GM19452 (cell line): ENCODE results near the gene A2M.

Experiments used
- ATAC-seq: cut with Tn5 transposase; IDR thresholded peaks from one replicate; pipeline ENCODE4 v1.9.1; 2021; ENCODE audit not compliant: unreplicated experiment

The A2M gene

DNA sequence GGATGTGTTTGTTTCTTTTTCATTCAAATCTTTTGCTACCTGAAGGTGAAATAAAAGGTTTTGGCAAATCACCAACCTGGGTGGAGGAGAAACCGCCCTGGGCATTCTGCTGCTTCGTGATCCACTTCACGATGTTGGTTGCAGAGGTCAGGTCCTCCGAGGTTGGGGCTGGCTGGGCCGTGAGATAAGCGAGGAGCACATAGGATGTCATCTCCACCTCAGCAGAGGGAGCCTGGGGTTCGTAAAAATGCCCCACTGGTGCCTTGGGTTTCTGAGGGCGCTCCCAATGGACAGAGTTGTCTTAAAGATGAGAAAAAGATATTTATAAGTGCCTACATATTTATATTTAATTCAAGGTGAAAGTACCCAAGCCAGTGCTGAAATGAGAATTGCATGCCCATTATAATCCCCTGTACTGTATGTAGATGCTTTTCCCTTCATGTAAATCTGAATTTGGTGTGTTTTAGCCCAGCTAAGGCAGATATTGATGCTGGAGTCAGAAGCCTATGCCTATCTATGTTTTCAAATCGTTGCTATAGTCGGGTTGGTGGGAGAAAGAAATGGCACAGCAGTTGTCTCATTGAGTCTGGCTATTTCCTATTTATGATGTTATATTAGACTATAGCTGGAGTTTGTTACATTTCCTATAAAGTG is 41.1 kb downstream of the A2M start:
- ATAC-seq, result no peak

DNA sequence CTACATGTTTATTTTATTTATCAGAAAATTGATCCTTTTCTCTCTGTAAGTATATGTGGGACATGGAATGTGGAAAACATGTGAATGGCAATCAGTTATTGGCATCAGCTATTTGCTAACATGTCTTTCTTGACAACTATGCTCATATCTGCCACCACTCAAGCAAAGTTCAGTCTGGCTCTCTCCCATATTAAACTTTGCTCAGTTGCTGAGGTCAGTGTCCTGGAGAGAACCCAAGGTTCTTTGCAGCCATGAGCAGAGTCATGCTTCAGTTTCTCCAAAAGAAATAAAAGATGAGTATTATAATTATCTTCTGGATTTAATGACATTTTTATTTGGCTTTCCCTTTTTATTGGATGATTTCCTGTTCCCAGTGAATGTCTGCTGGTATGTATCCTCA is 42.6 kb downstream of the A2M start:
- no peak for ATAC-seq

DNA sequence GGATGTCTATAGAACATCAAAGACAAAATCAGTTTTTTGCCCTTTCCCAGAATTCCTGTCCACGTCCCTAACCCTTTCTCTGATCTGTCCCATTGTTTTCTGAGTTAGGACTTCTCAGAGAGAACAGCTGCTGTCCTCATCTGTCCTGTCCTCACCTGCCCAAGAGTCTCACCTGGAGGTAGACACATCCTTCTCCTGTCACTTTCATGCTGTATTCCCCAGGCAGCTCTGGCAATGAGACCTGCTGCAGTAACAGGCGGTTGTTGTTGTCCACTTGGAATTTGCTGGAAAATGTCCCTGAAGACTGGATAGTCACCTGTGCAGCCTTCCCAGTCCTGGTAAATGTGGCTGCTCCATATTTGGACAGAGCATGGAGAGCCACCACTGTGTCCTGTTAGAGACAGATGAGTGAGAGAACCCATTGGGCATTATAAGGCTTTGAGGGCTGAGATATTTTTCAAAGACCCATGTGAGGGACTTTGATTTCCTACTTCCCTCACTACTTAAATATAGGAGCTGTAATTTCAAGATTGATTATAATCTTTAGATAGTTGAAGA is 43.2 kb downstream of the A2M start:
- ATAC-seq, result no peak

DNA sequence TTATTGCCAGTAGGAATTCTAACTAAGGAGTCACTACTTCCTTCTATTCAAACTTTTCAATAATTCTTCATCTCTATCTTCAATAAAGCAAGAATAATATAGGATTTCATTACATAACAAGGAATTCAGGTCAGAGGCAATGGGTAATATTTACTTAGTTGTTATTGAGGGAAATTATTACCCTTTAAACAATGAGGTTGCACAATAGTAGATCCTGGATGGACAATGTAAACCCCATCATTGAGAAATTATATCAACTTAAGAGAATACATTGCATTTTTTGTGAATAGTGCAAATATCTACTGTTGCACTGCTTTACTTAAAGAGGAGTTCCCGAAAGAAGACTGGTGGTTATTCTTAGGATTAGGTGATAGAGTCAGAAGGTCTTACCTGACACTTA is 43.8 kb downstream of the A2M start:
- ATAC-seq, result no peak

DNA sequence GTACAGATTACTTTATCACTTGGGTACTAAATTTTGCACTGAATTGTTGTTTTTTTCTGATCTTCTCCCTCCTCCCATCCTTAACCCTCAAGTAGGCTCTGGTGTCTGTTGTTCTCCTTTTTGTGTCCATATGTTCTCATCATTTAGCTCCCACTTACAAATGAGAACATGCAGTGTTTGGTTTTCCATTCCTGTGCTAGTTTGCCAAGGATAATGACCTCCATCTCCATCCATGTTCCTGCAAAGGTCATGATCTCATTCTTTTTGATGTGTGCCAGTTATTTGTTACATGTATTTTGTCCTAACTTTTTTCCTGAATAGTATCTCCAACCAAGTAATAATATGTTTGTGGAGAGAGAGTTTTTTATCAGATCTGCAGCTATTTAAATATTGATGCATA is 44.2 kb downstream of the A2M start:
- no peak for ATAC-seq

DNA sequence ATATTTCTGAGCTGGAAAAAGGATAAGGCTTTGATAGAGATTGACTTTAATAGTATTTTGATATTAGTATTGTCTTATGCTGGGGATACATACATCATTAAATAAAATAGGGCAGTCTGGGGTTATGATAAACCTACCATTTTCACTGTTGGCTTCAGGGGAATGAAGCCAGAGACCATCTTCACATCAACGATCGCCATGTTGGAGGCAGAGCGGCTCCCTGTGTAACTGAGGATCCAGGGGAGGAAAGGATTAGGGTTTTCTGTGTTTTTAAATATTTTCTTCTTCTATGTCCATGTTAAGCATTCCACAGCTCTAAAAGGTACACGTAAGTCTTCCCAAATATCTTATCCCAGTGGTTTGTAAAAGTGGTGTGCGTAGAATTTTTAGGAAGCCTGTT is 45.4 kb downstream of the A2M start:
- no peak for ATAC-seq

DNA sequence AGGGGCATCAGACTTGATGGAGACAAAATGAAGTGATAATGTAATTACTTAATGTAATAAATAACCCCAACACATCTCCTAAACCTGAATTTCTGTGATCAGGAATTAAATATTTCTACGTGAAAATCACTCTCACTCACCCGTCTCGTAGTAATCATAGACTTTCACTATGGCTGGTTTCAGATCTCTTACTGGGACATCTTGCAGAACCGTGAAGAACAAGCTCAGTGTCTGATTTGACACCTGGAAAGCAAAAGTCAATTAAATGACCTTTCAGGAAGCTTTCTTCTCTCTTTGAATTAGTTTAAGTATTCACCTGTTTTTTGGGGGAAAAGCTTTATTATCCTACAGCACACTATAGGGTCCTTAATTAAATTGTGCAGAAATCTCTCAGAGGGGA is 47.1 kb downstream of the A2M start:
- no peak for ATAC-seq

DNA sequence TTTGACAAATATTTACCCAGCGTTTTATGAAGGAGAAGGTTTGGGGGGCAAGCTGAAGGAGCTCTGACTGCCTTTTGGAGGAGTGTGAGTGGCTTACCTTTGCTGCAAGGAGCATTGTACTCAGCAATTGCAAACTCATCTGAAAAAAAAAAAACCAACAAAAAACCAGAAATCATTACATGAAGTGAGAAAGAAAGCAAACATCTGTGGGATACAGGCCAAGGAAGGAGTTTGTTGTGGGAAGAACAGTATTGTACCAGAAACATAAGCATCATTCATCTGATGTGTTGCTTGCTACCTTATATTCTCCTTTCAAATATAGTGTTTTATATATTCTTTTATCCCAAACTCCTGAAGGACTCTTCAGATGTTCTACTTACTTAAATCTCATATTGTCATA is 47.6 kb downstream of the A2M start:
- ATAC-seq, result no peak

DNA sequence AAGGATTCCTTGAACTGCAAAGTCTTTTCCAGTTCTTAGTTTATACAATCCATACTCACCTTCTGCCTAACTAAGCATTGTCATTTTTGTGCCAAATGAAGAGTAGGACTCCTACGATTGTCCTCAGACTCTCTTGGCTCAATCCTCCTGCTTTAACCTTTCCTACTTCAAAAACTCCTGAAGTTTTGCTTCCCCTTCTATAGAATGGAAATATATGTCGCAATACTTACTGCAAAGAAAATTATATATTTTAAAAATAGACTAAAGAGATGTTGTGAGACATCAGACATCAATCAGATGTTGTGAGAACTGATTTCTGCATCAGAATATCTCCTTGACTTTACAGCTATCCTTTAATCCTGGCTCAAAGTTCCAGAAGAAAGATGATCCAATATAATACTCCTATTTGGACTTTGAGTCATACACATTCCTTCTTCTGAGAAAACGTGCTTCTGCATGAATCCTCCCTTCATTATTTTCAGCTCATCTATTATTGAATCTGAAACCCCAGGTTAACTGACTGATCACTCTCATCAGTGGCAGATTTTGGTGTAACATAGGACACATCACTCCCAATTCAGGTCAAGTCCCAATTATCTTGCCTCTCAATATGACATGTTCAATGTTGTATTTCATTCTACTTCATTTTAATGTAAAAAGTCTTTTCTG is 48.8 kb downstream of the A2M start:
- ATAC-seq, result no peak

DNA sequence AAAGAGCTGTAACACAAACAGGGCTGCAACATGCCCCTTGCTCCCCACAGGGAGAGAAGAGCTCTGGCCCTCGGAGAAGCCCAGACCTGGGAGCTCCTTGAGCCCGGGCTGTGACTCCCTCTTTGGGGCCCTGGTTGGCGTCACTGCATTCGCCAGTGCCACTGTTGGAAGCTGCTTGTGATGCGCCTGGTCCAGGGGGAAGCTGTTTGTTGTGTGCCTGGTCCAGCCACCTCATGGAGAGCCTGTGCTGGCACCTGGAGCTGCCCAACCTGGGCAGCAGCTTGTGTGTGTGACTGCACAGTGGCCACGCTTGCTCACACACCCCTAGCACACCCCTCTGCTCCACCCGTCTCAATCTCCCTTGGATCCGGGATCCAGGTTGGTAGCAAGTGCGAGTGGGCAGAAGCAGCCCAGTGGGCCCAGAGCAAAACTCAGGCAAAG is 49.5 kb downstream of the A2M start:
- no peak for ATAC-seq

DNA sequence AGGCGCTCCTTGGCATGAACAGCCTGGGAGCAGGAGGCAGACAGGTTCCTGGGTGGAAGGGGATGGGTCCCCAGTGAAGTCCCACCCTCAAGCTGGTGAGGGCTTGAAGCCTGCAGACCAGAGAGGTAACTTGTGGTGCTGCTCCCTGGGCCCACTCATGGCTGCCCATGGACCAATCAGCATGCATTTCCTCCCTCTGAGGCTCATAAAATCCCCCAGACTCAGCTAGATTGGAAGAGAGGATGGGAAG is 50.2 kb downstream of the A2M start:
- no peak for ATAC-seq

DNA sequence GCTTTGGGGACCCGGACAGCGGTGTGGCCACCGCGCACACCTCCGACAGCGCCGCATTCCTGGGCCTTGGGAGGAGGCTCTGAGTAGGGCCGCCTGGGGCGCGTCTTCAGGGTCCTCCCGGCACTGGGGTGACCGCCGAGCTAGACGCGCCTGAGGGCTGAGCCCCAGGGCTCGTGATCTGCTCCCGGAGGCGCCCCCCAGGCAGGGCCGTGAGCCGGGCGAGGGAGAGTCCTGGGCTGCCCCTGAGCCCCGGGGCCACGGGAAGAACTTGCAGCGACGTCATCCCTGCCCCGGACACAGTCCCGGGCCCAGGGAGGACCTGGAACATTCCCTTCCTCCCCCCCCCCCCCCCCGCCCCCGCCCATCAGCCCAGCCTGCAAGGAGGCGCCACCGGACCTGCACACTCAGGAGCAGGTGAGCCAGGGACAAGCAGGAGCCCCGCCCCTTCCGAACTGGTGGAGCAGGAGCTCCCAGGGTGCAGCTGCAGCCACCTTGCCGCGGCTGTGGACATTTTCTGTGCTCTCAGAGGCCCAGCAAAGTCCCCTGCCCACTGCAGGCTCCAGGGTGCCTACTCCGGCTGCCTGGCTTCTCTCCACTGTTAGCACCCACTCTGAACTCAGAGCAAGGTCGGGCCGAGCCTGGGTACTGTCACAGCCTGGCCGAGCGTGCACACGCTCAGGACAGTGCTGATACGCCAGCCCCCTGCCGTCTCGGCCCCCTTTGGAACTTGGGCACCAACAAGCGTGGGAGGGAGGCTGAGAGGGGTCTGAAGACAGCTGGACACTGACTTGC is 50.7 kb downstream of the A2M start:
- ATAC-seq, result no peak

DNA sequence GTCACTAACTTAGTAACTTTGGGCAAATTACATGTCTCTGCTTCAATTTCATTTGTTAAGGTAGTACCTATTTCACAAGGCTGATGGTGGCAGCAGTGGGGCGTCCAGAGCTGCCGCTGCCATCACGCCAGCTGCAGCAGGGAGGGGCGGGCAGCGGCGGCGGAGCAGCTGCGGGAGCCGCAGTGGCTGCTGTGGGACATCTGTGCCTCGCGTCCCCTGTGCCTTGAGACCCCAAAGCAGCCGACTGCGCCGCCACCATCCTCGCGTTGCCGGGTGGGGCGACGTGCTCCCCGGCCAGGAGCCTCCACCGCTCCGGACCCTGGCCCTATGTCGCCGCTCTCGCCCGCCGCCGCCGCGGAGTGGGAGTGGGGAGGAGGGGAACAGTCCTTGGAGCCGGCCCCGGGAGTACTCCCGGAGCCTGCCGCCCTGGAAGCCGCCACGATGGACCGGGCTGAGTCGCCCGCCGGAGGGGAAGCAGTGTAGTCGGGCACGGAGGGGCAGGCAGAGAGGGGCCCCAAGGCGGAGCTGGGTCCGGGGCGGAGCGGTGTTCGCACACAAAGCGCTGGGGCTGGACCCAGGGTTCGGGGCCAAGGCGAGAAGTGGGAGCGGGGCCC is 51.4 kb downstream of the A2M start:
- ATAC-seq, result peak; percentile 69

DNA sequence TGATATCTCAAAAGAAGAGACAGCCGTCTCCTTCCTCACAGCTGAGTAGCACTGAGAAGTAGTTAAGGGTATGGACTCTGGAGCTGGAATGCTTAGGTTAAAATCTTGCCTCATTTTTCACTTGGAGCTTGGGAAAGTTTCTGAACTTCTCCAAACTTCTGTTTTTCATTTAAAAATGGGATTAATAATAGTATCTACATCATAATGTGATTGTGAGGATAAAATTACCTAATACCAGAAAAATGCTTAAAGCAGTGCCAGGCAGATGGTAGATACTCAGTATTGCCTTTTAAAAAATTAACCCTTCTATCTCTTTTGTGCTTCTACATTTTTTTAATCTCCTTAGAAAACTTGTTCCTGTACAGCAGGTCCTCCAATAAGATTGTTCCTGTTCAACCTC is 63.1 kb downstream of the A2M start:
- no peak for ATAC-seq

DNA sequence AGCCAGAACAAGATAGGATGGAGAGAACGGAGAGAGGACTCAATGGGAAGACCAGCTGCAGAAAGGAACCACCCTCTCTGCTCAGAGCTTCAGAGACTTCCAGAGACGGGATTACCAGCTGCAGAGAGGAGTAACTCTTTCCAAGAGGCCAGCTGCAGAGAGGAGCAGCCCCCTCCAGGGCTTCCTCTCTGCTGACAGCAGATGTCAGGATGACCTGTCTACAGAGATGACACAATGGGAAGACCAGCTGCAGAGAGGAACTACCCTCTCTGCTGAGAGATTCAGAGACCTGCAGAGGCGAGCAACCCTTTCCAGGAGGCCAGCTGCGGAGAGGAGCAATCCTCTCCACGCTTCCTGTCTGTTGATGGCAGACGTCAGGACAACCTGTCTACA is 64.6 kb downstream of the A2M start:
- ATAC-seq, result no peak

DNA sequence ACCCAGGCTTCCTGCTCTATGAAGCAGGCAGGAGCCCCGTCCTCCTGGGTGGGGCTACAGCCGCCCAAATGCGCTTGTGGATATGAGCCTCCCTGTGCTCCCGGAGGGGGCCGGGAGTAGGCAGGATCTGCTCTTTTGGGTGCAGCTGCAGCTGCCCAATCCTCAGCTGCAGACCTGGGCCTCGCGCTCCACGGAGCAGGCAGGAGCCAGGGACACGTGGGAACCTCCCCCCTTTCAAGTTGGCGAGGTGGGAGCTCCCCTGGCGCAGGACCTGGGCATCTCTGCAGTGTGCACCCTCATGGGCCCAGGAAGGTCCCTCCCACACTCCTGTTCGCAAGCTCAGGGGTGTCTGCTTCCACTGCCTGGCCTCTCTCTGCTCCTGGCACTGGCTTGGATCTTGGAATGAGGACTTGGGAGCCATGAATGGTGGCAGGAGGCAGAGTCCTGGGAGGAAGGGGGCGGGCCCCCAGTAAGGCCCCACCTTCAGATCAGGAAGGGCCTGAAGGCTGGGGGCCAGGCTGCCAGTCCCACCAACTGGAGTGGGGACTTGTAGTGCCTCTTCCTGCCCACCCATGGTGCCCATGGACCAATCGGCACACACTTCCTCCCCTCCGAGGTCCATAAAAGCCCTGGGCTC is 65.1 kb downstream of the A2M start:
- ATAC-seq, result no peak

DNA sequence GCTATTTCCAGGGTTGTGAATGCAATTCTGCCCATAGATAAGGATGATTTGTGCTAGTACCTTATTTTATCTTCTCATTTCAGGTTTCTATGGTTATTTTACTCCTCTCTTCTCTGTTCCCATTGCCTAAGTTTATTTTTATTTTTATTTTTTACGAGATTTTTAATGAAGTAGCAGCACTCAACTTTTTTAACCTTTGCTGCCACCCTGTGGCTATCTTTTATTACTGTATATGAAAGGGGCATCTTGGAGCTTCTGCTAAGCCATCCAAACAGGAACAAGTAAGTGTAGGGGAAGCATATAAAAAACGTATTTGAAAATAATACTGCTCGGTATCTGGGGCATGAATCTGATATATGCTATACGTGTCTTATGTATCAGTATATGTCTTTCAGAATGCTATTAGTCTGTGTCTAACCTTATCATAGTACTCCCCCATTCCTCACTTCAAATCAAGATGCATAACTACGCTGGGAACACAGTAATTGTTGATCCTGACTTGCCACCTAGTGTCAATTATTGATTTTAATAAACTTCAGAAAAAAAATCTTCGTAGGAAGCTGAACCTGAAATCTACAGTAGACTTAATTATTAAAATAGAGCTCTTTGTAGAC is 66.1 kb downstream of the A2M start:
- no peak for ATAC-seq

DNA sequence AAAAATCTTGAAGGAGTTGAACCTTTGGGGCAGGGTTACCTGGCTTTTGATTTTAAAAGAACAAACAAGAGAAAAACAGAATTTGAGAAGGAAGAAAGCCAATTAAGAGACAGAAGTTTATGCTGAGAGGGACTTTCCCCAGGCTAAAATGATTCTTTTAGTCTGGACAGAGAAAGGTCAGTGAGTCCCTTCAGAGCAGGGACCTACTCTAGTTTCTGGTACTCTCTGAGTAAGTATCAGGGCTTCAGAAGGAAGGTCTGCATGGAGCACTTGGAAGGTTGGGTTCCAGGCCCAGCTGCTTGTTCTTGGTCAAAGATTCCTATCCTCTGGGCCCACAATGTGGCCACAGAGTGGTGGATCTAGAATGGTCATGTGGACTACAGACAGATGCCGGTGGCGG is 66.8 kb downstream of the A2M start:
- ATAC-seq, result no peak

DNA sequence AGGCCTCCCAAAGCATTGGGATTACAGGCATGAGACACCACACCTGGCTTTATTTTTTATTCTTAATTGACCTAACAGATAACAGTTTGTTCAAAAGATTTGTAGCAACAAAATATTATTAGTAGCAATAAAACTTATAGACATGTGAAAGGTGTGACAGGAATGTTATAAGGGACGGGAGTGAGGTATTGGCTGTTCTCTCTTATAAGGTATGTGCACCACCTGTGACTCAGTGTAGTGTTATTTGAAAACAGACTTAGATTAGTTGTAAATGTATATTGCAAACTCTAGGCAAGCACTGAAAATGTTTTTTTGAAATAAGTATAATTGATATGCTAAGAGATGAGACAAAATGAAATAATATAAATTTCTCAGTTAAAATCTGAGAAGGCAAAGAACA is 68.6 kb downstream of the A2M start:
- ATAC-seq, result no peak

DNA sequence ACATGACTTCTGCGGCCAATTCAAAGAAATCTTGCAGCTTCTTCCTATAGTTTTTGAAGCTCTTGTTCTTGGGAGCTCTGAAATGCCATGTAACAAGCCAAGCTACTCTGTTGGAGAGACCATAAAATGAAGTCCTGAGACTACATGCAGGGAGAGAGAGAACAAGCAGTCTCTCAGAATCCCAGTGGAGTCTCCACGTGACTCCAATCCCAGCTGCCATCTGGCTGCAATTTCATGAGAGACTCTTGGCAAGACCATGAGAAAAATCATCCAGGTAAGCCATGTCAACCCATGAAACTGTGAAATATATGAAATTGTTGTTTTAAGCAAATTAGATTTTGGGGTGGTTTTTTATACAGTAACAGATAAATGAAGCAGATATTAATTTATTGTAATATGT is 72.0 kb downstream of the A2M start:
- ATAC-seq, result no peak

DNA sequence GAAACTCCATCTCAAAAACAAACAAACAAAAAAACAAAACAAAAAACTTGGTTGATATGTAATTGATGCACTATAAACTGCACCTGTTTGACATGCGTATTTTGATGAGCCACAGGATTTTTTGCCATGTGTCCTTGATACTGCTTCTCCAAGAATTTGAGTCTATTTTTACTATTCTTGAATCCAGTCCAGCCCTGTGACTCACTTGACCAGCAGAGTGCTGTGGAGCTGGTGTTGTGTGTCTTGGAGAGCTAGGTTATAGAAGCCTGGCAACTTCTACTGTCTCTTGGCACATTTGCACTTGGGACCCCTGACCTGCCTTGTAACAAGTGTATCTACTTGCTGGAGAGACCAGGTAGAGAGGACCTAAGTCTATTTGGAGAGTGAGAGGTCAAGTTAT is 74.4 kb downstream of the A2M start:
- no peak for ATAC-seq
